22Rv1 (cell line): ENCODE data around the gene WDR81.

Source experiments
- H3K27ac ChIP-seq: fragments of 450-650 bp; 2 replicates; pipeline ENCODE4 v1.5.1; 2017
- CTCF ChIP-seq: fragments of 450-650 bp; IDR thresholded peaks from 2 replicates; pipeline ENCODE4 v1.5.1; 2017; ENCODE audit warnings: mild to moderate bottlenecking
- ZFX ChIP-seq: fragments of 450-650 bp; IDR thresholded peaks from 2 replicates; pipeline ENCODE4 v1.6.1; 2017; ENCODE audit warnings: antibody characterized with exemption, borderline replicate concordance

The WDR81 gene

DNA sequence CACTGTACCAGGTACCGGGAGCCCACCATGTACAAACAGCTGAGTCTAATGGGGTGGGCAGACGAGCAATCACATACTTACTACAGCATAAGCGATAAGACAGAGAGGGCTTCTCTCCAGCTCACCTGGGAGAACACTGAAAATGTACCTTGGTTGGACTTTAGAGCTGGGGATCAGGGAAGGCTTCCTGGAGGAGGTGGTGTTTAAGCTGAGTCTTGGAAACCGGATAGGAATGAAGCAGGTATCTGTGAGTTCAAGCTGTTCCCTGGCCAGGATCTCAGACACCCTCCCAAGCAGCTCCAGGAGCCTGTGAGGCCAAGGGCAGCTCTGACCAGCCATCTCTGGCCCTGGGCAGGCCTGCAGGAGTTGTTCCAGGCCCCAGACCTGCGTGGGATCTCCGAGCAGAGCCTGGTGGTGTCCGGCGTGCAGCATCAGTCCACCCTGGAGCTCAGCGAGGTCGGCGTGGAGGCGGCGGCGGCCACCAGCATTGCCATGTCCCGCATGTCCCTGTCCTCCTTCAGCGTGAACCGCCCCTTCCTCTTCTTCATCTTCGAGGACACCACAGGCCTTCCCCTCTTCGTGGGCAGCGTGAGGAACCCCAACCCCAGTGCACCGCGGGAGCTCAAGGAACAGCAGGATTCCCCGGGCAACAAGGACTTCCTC is 29.4 kb downstream of the WDR81 start:
- no peak for TF ChIP-seq ZFX
- no peak for TF ChIP-seq CTCF
- H3K27ac ChIP-seq: no peak overlapping the region

GRCh38 chr17:1754430-1755112 is 30.1 kb downstream of the WDR81 start:
- TF ChIP-seq ZFX (no peak), CTCF (no peak)
- no peak overlapping the region for H3K27ac ChIP-seq

DNA sequence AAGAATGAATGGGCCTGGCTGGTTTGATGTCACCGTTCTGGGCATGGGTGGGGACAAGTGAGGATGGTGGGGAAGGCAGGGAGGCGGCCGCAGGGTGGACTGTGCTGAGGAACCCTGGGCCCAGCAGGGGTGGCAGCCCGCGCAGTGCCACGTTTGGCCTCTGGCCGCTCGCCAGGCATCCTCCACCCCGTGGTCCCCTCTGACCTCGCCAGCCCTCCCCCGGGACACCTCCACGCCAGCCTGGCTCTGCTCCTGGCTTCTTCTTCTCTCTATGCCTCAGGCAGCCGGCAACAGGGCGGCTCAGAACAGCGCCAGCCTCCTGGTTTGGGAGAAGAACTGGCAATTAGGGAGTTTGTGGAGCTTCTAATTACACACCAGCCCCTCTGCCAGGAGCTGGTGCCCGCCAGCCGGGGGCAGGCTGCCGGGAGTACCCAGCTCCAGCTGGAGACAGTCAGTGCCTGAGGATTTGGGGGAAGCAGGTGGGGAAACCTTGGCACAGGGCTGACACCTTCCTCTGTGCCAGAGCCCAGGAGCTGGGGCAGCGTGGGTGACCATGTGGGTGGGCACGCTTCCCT is 30.8 kb downstream of the WDR81 start:
- no peak for TF ChIP-seq ZFX
- no peak for TF ChIP-seq CTCF
- H3K27ac ChIP-seq: no peak overlapping the region

- H3K27ac ChIP-seq: no peak overlapping the region
Measured at GRCh38 chr17:1755827-1756262, 31.3 kb downstream of the WDR81 start.

DNA sequence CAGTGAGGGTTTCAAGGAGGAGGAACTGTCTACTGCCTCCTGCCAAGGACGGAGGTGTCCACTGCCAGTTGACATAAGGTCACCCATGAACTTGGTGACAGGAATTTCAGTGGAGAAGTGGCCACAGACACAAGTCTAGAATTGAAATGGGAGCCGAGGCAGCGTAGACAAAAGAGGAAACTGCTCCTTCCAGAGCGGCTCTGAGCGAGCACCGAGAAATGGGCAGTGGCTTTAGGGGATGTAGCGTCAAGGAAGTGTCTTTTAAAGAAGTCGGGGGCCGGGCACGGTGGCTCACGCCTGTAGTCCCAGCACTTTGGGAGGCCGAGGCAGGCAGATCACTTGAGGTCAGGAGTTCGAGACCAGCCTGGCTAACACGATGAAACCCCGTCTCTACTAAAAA is 34.3 kb downstream of the WDR81 start:
- no peak for TF ChIP-seq ZFX
- no peak for TF ChIP-seq CTCF
- H3K27ac ChIP-seq: no peak overlapping the region

More at GRCh38 chr17:1755827-1756262, 31.3 kb downstream of the WDR81 start:
- TF ChIP-seq CTCF (no peak), ZFX (no peak)

GRCh38 chr17:1759529-1759928 is 35.0 kb downstream of the WDR81 start:
- H3K27ac ChIP-seq: no peak overlapping the region
- TF ChIP-seq CTCF (no peak), ZFX (no peak)
